Peyer's patch (tissue), 4 donors: ENCODE results near the gene PLA2G6. TPM values are rescaled to one million over a fixed set of nuclear protein-coding genes. Genes with fewer than 3 reads are reported as not detected.

Experiments used
- DNase-seq, 3 donors: peaks; one replicate each; pipeline ENCODE4 v3.0.0-alpha.2; 2017 to 2019
- H3K27ac ChIP-seq, 4 donors: fragments of 200-600 bp; sonication (generic); one replicate each; pipeline ENCODE4 v1.5.1; 2016 to 2019
- H3K27me3 ChIP-seq, 2 donors: fragments of 200-600 bp; sonication (generic); one replicate each; pipeline ENCODE4 v1.5.1; 2019
- H3K36me3 ChIP-seq, 3 donors: fragments of 200-600 bp; sonication (generic); one replicate each; pipeline ENCODE4 v1.5.1; 2016 to 2019
- H3K4me1 ChIP-seq, 4 donors: fragments of 200-600 bp; sonication (generic); one replicate each; pipeline ENCODE4 v1.5.1; 2016 to 2019
- H3K4me3 ChIP-seq, 4 donors: fragments of 200-600 bp; sonication (generic); 1 replicate in 3 of 4; 2 replicates in 1 of 4; pipeline ENCODE4 v1.5.1; 2016 to 2019; ENCODE audit warnings: mild to moderate bottlenecking in 1 of 4
- H3K9me3 ChIP-seq, 4 donors: fragments of 200-600 bp; sonication (generic); one replicate each; pipeline ENCODE4 v1.5.1; 2016 to 2019; ENCODE audit warnings: mild to moderate bottlenecking in 1 of 4
- CTCF ChIP-seq, 6 experiments: fragments of 450-650 bp in 4 of 6; fragments of 200-600 bp in 2 of 6; sonication (generic) in 1 of 6; IDR thresholded peaks; one replicate each; pipeline ENCODE4 v1.5.1; 2017 to 2019; ENCODE audit warnings: antibody characterized with exemption in 6 of 6, mild to moderate bottlenecking in 3 of 6, moderate library complexity in 1 of 6
- POLR2A ChIP-seq, 2 donors: fragments of 450-650 bp; IDR thresholded peaks; one replicate each; pipeline ENCODE4 v1.5.1; 2017; ENCODE audit warnings: antibody characterized with exemption in 2 of 2, mild to moderate bottlenecking in 2 of 2, moderate library complexity in 2 of 2
- total RNA-seq, 4 donors: library from RNA; depleted of rRNA; stranded (reverse); fragments of >200 nt; gene quantifications; one replicate each; pipeline ENCODE4 v1.1.0, GENCODE V29; 2016

The PLA2G6 gene
- total RNA-seq, 4 donors from 2014 or later: 19.3 to 102 (median 60.6) TPM

GRCh38 chr22:38074181-38075104 is 107.2 kb downstream of the PLA2G6 start:
- H3K4me3 ChIP-seq: no peak overlapping the region
- DNase-seq: no peak
- H3K27me3 ChIP-seq: no peaks in the 10 kb centered on the region
- H3K36me3 ChIP-seq: peaks cover 0 to 52% (median 0%) of the 10 kb centered on the region in 3 donors
- no peak overlapping the region for H3K27ac ChIP-seq
- no peaks in the 10 kb centered on the region for H3K4me1 ChIP-seq
- no peak for TF ChIP-seq CTCF (IDR thresholded peaks at IDR 0.05)
- no peak for TF ChIP-seq POLR2A (IDR thresholded peaks at IDR 0.05)
- no peaks in the 10 kb centered on the region for H3K9me3 ChIP-seq

- peaks cover 0 to 62% (median 0%) of the 10 kb centered on the region in 3 donors for H3K36me3 ChIP-seq
- TF ChIP-seq POLR2A (IDR thresholded peaks at IDR 0.05): no peak
- no peak for TF ChIP-seq CTCF (IDR thresholded peaks at IDR 0.05)
- DNase-seq: no peak
- H3K27ac ChIP-seq: no peak overlapping the region
- peaks cover 0 to 8% (median 0%) of the 10 kb centered on the region in 4 donors for H3K4me1 ChIP-seq
- H3K4me3 ChIP-seq: no peak overlapping the region
- H3K27me3 ChIP-seq: no peaks in the 10 kb centered on the region
- no peaks in the 10 kb centered on the region for H3K9me3 ChIP-seq
These were observed 108.2 kb downstream of the PLA2G6 start for GRCh38 chr22:38073150-38074130.

GRCh38 chr22:38072322-38073149 is 109.1 kb downstream of the PLA2G6 start:
- Histone ChIP-seq H3K27ac (no peak overlapping the region), H3K4me3 (no peak overlapping the region), H3K4me1 (peaks cover 0 to 8% (median 0%) of the 10 kb centered on the region in 4 donors), H3K9me3 (no peaks in the 10 kb centered on the region), H3K27me3 (no peaks in the 10 kb centered on the region), H3K36me3 (peaks cover 0 to 63% (median 0%) of the 10 kb centered on the region in 3 donors)
- no peak for DNase-seq
- no peak for TF ChIP-seq CTCF (IDR thresholded peaks at IDR 0.05)
- TF ChIP-seq POLR2A (IDR thresholded peaks at IDR 0.05): no peak

GRCh38 chr22:38071421-38072321 is 110.0 kb downstream of the PLA2G6 start:
- TF ChIP-seq CTCF (IDR thresholded peaks at IDR 0.05) (no peak), POLR2A (IDR thresholded peaks at IDR 0.05) (no peak)
- Histone ChIP-seq H3K36me3 (peaks cover 0 to 67% (median 0%) of the 10 kb centered on the region in 3 donors), H3K27me3 (no peaks in the 10 kb centered on the region), H3K9me3 (no peaks in the 10 kb centered on the region), H3K4me3 (no peak overlapping the region), H3K4me1 (peaks cover 0 to 8% (median 0%) of the 10 kb centered on the region in 4 donors), H3K27ac (no peak overlapping the region)
- DNase-seq: no peak
